ENCODE measurements around the gene CEBPG. TPM values are rescaled to one million over a fixed set of nuclear protein-coding genes. Genes with fewer than 3 reads are reported as not detected.

Gene CEBPG
- total RNA-seq, 1 experiment from 2014 or later = 33.4 TPM

GRCh38 chr19:33416307-33417215 lies 43.1 kb downstream of the CEBPG start:
- Histone ChIP-seq H3K27ac (no peak overlapping the region), H3K4me3 (no peak overlapping the region), H3K4me2 (no peak overlapping the region), H3K27me3 (ENCODE audit: insufficient read depth, low read depth) (no peaks in the 10 kb centered on the region), H2AFZ (no peak overlapping the region), H3K79me2 (ENCODE audit: low read depth) (no peaks in the 10 kb centered on the region), H3F3A (ENCODE audit: insufficient read depth, low read depth) (no peaks in the 10 kb centered on the region), H3K9me2 (ENCODE audit: insufficient read depth) (no peaks in the 10 kb centered on the region), H3K4me1 (replicated peaks; ENCODE audit: insufficient read depth) (no peaks in the 10 kb centered on the region), H3K9me3 (ENCODE audit: insufficient read depth, low read depth) (no peaks in the 10 kb centered on the region), H3K36me3 (ENCODE audit: low read depth) (no peaks in the 10 kb centered on the region), H4K20me1 (ENCODE audit: insufficient read depth) (peaks cover 6% of the 10 kb centered on the region)
- POLR2A ChIA-PET (ENCODE audit: unreplicated experiment) = interaction anchor here (0.6 kb wide), 1 partner anchor 244 kb away, joined by 4 read pairs; no protein-coding TSS in a partner anchor
- TF ChIP-seq EZH2 (IDR thresholded peaks at IDR 0.05; ENCODE audit: low read depth) (no peak), CTCF (conservative IDR thresholded peaks at IDR 0.05) (peak; percentile 83)
- intact Hi-C loops (cut with micrococcal nuclease; ENCODE audit: unreplicated experiment) = loop anchor here (1.0 kb wide), 1 partner anchor 355 kb away; no protein-coding TSS in a partner anchor
- no TSS peak for BruUV-seq (replicated peaks)
- CTCF ChIA-PET = interaction anchor here (0.6 to 1.4 kb wide), 6 partner anchors 14 to 853 kb away, joined by 3 to 7 read pairs (median 4); no protein-coding TSS in a partner anchor
- DNase-seq = peak; percentile 47 to 72

GRCh38 chr19:33417751-33418150 lies 44.2 kb downstream of the CEBPG start:
- CTCF ChIA-PET = no interaction called here
- no peak overlapping the region for H3K4me2 ChIP-seq
- no peak overlapping the region for H3K27ac ChIP-seq
- H3K9me2 ChIP-seq (ENCODE audit: insufficient read depth) = no peaks in the 10 kb centered on the region
- no peak for DNase-seq
- no peak overlapping the region for H3K4me3 ChIP-seq
- H3K27me3 ChIP-seq (ENCODE audit: insufficient read depth, low read depth) = no peaks in the 10 kb centered on the region
- H3K4me1 ChIP-seq (replicated peaks; ENCODE audit: insufficient read depth) = no peaks in the 10 kb centered on the region
- no TSS peak for BruUV-seq (replicated peaks)
- intact Hi-C loops (cut with micrococcal nuclease; ENCODE audit: unreplicated experiment) = no loop called here
- peaks cover 6% of the 10 kb centered on the region for H4K20me1 ChIP-seq (ENCODE audit: insufficient read depth)
- H2AFZ ChIP-seq = no peak overlapping the region
- H3K36me3 ChIP-seq (ENCODE audit: low read depth) = no peaks in the 10 kb centered on the region
- TF ChIP-seq CTCF (conservative IDR thresholded peaks at IDR 0.05) (no peak), EZH2 (IDR thresholded peaks at IDR 0.05; ENCODE audit: low read depth) (no peak)
- H3F3A ChIP-seq (ENCODE audit: insufficient read depth, low read depth) = no peaks in the 10 kb centered on the region
- POLR2A ChIA-PET (ENCODE audit: unreplicated experiment) = no interaction called here
- H3K79me2 ChIP-seq (ENCODE audit: low read depth) = no peaks in the 10 kb centered on the region
- H3K9me3 ChIP-seq (ENCODE audit: insufficient read depth, low read depth) = no peaks in the 10 kb centered on the region

GRCh38 chr19:33418461-33418860 lies 45.0 kb downstream of the CEBPG start:
- no peaks in the 10 kb centered on the region for H3K27me3 ChIP-seq (ENCODE audit: insufficient read depth, low read depth)
- ChIA-PET POLR2A (ENCODE audit: unreplicated experiment) (no interaction called here), CTCF (no interaction called here)
- H3K79me2 ChIP-seq (ENCODE audit: low read depth) = no peaks in the 10 kb centered on the region
- H3F3A ChIP-seq (ENCODE audit: insufficient read depth, low read depth) = no peaks in the 10 kb centered on the region
- no TSS peak for BruUV-seq (replicated peaks)
- H3K4me1 ChIP-seq (replicated peaks; ENCODE audit: insufficient read depth) = no peaks in the 10 kb centered on the region
- H4K20me1 ChIP-seq (ENCODE audit: insufficient read depth) = peaks cover 6% of the 10 kb centered on the region
- intact Hi-C loops (cut with micrococcal nuclease; ENCODE audit: unreplicated experiment) = no loop called here
- H3K27ac ChIP-seq = no peak overlapping the region
- no peak for DNase-seq
- H3K9me2 ChIP-seq (ENCODE audit: insufficient read depth) = no peaks in the 10 kb centered on the region
- TF ChIP-seq EZH2 (IDR thresholded peaks at IDR 0.05; ENCODE audit: low read depth) = no peak
- no peak for TF ChIP-seq CTCF (conservative IDR thresholded peaks at IDR 0.05)
- H3K36me3 ChIP-seq (ENCODE audit: low read depth) = no peaks in the 10 kb centered on the region
- no peaks in the 10 kb centered on the region for H3K9me3 ChIP-seq (ENCODE audit: insufficient read depth, low read depth)
- H3K4me2 ChIP-seq = no peak overlapping the region
- H2AFZ ChIP-seq = no peak overlapping the region
- H3K4me3 ChIP-seq = no peak overlapping the region
